Activated CD4-positive, alpha-beta T cell treated with anti-CD3 and anti-CD28 coated beads, Interleukin-2, amount 50 U/mL, for 4 hours (primary cell): Measurements from ENCODE around the gene ATP2A3.
"Not testable (repeated sequence)": the region's sequence is repeated elsewhere in the genome, so short reads cannot be mapped to it uniquely, and the experiment has no call there.

Experiments used
- DNase-seq, 2 experiments: peaks; one replicate each; pipeline ENCODE4 v3.0.0-alpha.2; 2020

The ATP2A3 gene

DNA sequence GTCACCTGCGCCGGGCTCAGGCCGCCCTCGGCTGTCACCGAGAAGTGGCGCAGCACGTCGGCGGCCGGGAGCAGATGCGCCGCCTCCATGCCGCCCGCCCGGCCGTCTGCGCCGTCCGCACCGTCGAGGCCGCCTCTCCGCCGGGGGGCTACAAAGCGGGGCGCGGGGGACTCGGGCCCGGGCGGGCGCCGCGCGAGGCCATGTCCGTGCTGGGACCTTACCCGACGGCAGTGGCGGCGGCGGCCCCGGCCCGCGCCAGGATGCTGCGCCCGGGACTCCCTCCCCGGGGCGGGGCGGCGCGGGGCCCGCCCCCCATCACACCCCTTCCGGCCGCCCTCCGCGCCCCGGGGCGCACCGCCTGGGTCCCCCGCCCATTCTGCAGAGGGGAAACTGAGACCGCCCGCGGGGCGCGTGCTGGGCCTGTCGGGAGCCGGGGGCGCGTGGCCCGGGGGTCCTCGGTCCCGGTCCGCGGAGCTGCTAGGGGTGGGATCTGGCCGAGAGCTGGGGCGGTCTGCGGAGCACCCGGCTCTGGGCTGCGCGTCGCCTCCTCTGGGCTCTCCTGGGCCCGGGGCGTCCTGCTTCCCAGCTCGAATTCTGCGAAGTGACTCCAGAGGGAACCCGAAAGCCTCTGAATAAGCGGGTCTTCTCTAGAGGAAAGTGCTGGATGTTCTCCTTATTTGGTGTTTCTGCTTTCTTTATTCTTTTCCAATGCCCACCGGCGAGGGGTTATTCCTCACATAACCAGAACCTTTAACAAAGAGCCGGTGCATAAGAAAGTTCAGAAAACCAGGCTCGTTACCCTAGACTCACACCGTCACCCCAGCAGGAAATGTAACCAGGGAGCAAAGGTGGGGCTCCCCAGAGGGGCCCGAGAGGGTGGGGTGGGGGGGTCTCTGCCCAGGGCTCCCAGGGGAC is at the start of gene ATP2A3:
Gene ATP2A3 (minus strand): TSS at position 235 of the 915 bp plus-strand sequence. CDS start 146 bp downstream, at position 89.
- peak; percentile 40 to 43 for DNase-seq

DNA sequence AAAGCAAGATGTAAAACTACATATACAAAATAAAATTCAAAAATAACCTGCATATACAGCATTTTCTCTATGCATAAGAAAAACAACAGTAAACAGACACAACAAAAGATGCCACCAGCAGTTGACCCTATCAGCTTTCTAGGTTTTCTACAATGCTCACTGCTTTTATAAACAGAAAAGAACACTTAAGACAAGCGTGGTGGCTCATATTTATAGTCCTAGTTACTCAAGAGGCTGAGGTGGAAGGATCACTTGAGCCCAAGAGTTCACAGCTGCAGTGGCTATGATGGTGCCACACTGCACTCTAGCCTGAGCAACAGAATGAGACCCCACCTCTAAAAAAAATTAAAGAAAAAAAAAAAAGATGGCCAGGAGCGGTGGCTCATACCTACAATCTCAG is 46.5 kb upstream of the ATP2A3 start:
- no peak for DNase-seq

DNA sequence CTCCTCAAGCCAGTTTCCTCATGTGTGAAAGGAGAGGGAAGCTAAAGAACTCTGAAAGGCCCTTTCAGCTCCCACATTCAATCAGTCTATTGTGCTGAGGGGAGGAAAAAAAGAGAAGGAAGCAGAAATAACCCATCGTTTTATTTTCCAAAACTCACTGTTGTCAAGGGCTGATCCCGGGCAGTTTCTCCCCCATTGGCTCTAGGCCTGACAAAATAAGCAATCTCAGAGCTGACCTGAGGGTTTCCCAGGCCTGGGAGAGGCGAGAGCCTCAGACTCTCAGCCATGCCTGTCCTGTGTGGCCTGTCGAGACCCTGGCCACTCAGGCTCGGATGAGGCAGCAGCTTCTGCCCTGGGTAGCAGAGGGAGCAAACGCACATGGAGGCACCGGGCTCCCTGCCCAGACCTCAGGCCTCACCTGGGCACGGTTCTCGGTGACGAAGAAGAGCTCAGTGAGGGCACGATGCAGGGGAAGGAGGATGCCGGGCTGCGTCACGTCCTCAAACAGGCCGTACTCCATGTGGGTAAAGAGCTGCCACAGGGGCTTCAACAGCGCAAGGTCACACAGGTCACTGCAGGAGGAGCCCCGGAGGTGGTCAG is 45.0 kb upstream of the ATP2A3 start:
- DNase-seq, result no peak

DNA sequence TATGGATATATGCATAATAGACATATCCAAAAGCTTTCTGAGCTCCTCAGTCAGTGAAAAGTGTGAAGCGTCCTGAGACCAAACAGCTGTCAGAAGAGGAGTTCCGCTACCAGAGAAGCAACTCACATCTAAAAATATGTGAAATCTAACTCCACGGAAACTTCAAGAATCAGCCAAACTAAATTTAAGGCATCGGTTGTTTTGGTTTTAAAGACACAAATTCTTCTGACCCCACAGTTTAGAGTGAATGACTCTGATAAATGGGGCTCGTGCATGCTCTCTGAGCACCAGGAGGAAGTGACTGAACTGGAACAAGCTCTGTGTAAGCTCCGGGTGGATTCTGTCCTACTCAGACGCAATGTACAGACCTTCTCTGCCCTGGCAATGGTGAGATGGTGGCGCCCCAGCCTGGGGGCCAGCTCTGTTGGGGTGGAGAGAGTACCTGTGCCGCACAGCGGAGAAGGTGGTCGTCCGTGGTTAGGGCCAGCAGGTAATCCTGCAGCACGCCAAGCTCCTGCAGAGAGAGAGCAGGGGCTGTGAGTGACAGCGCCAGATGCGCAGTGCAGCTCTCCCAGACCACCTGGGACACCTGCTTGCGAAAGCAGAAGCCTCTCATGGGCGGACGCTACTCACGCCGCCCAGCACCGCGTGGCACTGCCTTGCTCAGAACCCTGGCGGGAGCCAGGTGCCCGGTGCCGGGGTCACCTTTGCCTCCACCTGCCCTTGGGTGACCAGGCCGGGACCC is 44.4 kb upstream of the ATP2A3 start:
- no peak for DNase-seq

DNA sequence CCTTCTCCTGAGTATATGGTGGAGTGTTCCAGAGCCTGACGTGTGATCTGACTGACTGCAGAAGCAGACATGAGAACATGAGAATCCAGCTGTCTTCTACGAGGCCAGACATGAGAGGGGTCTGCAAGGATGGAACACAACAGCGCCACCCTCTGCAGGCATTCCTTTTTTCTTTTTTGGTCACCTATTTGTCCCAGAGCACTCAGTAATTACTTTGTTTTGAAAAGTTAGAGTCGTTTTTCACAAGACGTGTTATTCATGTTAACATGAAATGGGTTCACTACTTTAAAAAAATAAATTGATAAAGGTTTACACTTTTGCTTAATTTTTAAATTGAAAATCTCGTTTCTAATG is 43.8 kb upstream of the ATP2A3 start:
- no peak for DNase-seq

DNA sequence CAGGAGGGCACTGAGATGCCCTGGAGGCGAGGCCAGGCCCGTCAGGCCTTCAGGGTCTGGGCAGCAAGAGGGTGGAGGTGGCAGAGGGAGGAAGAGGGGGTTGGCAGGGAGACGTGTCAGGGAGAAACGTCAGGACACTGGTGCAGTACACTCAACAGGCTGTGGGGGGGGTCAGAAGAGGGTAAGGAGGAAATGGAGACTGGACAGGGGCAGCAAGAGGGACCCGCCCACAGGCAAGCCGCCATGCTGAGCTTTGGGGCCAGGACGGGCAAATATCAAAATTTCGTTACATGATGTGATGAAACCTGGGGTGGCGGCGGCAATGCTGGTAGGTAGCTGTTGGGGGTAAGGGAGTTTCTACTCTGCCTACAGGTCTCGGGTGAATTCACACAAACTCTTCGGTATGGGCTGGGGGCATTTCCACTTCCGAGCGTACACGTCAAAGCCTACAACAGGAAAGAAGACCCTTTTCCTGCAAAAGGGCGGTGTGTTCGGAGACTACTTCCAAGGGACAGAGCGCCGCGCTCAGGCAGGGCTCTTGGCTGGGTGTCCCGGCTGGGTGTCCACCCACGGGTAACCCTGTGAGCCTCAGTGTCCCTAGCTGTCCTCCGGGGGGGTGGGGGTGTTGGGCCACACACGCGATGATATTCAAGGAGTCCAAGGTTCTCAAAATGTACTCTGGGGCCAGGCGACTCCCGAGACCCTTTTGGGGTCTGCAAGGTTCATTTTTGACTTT is 43.3 kb upstream of the ATP2A3 start:
- DNase-seq, result no peak

DNA sequence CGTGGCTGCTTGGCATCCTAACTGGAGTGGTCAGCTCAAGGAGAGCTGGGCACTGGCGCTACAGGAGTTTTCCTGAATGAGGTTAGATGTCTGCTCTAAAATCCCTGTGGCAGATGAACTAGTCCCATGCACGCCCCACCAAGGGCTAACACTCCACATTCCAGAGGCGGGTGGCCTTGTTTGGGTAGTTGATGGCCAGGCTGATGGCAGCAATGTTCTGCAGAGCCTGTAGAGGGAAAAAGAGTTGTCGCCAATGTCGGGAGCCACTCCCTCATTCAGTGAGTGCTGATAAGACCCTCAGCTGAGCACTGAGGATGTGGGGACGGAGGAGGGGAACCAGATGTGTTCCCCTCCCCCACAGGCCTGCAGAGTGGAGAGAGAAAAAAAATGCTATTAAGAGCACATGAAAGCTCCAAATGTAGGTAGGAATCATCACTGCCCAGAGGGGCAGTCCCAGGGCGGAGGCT is 42.5 kb upstream of the ATP2A3 start:
- no peak for DNase-seq

DNA sequence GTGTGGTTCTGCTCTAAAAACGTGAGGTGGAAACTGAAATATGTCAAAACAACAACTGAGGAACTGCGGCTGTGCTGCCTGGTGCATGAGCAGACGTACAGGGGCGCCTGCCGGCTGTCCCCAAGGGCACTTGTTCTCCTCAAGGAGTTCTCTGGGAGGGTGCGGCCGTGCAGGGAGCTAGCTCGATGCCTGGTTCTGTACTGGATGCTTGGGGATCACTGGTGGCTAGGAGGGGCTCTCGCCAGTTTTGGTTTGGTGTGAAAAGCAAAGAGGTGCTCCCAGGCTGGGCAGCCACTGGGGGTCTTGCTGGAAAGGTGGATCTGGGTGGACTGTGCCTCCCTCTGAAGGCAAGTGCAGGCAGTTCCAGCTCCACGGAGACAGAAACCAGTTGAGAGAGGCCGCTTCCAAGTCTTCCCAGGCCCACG is 41.9 kb upstream of the ATP2A3 start:
- DNase-seq, result no peak

DNA sequence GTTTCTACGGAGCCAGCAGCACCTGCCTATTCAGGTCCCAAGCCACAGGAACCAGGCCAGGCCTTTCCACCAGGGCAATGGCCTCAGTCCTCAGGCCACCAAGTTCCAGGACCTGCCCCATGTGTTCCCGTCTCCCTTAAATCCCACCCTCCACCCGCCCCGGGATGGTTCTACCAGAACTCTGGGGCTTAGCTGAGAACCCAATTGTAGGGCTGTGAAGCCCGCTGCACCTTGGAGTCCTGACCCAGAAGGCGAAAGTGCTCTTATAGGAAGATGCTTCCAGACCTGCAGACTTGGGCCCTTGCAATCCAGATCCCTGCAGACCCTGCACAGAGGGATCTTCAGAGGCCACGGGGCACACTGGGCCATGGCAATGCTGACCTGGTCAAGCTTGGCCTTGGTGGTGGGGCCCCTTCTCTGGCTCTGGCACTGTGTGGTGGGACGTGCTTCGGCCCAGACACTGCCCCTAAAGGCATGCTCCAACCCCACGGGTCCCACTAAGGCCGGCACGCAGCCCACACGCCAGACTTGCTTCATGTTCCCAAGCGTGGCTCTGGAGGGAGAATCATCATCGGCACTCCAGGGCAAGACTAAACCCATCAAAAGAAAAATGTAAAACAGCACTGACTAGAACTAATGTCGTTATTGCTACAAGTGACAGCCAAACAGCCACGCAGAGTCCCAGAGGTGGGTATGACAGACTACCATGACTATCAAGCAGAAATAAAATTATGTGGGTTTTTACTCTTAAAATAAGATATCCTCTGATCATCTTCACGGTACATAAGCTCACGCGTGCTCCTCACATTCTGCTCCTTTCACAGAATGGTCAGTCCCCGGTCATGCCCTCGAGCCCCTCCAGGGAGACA is 41.3 kb upstream of the ATP2A3 start:
- no peak for DNase-seq

DNA sequence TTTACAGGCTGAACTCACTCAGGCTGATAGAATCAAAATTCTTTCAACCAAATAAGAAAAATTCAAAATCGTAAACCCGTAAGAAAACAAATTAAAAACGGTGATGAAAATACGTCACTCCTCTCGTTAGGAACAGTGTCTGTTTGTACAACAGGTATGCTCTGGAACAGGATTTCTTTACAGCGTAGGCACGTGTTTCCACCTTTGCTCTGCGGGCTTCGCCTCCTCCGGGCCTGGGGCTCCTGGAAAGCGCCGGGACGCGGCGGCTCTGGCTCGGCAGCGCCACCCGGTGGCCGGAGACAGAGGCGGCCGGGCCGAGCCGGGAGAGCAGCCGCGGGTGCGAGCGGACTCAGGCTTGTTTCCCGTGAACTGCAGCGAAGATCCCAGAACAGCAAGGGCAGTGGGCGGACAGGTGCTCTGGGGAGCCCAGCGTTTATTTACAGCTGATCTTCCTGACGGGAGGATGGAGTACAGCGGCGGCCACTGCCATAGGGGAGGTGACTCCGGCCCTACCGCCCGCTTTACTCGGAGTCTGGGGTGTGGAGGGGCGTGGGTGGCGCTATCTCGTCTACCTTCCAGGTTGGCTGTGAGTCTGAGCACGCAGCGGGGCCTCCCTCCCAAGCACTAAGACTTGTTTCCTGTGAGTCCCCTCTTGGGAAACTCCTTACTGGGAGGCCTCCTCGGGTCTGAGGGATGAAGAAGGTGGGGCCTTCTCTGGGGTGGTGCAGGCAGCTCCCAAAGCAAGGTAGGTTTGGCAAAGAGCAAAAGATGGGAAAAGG is 40.5 kb upstream of the ATP2A3 start:
- DNase-seq, result peak; percentile 33 to 37

DNA sequence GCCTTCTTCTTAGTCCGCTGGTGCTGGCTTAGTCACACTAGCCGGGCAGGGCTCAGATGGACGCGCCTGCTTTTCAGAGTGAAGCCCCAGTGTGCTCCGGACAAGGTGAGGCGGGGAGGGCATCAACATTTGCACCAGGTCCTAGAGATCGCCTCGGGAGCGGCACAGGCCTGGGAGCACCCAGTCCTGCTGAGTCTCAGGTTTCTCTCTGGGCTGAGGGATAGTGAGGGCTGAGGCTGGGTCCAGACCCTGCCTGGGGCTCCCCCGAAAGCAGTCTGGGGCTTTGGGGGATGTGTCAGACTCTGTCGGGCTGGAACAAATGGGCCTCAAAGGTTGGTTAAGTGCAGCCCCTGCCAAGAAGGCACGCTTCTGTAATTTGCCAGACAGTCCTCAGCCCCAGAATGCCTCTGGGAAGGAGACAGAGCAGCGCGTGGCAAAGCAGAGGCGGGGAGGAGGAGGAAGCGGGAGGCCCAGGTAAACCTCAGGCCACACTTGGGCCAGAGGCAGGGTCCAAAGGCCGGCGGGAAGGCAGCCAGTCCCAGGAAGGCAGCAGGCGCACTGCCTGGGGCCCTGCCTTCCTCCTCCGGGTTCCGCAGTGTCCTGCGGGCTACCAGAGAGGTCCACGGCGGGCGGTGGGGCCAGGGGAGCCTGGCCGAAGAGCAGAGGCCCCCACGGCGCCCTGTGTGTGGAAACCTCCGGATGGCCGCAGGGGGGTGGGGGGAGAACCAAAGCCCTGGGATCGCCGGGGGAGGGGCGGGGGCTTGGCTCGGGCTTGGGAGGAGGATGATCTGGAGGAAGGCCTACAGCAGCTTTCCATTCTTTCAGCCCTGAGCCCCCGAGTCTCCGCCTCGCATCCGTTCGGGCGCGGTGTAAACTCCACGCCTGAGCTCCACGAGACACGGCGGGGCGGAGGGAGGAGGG is 39.5 kb upstream of the ATP2A3 start:
- no peak for DNase-seq

DNA sequence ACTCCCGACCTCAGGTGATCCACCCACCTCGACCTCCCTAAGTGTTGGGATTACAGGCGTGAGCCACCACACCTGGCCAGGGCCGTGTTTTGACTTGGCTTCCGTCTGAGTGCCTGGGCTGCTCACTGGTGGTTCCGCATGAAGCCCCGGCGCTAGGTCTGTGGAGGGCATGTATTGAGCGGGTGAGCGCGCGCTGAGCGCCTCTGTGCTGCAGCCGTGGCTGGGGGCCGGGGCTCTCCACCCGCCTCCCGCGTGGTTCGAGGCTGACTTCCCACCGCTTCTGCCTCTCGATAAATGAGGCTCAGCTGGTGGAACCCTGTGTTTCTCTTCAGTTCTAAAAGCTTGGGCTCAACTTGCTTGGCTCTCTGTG is 38.9 kb upstream of the ATP2A3 start:
- DNase-seq, result no peak

DNA sequence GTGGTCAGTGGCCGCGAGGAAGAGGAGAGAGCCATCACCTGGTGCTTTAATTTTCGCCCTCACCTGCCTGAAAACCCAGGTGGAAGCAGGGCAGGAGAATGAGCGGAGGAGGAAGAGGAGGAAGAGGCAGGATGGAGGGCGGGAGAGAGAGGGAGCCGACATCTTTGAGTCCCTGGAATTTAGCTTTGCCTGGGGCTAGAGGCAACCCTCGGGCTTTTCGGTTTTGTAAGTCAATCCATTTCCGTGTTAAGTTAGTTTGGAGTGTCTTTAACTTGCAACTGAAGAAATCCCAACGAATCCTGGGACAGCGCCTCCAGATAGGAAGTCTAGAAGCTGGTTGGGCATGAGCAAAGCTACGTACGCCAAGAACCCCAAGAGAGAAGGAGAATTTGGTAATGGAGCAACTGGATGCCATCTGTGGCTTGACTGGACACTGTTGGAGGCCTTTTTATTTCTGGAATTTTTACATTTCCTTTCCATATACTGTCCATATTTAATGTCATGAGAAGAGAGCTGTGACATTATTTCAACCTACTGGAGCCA is 36.9 kb upstream of the ATP2A3 start:
- no peak for DNase-seq

DNA sequence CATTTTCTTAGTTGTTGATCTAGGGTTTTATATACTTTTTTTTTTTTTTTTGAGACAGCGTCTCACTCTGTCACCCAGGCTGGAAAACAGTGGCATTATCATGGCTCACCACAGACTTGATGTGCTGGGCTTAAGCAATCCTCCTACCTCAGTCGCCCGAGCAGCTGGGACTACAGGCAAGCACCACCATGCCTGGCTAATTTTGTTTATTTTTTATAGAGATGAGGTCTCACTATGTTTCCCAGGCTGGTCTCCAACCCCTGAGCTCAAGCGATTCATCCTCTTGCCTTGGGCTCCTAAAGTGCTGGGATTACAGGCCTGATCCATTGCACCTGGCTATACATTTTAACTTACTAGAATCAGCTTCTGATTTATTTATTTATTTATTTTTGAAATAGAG is 34.2 kb upstream of the ATP2A3 start:
- DNase-seq, result no peak

DNA sequence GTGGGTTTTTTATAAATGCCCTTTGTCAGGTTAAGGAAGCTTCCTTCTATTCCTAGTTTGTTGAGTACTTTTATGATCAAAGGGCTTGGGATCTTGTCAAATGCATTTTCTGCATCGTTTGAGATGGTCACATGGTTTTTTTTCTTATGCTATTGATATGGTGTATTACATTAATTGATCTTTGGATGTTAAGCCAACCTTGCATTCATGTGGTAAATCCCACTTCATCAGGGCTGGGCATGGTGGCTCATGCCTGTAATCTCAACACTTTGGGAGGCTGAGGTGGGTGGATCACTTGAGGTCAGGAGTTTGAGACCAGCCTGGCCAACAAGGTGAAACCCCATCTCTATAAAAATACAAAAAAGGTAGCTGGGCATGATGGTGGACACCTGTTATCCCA is 30.8 kb upstream of the ATP2A3 start:
- no peak for DNase-seq

DNA sequence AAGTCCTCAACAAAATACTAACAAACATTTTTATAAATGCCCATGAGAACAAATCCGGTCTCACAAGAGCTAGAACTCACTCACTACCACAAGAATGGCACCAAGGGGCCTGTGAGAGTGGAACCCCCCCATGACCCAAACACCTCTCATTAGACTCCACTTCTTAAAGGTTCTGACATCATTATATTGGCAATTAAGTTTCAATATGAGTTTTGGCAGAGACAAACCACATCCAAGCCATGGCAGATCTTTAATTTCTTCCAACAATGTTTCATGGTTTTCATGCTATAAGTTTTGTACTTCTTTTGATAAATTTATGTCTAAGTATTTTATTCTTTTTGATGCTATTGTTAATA is 30.0 kb upstream of the ATP2A3 start:
- DNase-seq, result no peak

DNA sequence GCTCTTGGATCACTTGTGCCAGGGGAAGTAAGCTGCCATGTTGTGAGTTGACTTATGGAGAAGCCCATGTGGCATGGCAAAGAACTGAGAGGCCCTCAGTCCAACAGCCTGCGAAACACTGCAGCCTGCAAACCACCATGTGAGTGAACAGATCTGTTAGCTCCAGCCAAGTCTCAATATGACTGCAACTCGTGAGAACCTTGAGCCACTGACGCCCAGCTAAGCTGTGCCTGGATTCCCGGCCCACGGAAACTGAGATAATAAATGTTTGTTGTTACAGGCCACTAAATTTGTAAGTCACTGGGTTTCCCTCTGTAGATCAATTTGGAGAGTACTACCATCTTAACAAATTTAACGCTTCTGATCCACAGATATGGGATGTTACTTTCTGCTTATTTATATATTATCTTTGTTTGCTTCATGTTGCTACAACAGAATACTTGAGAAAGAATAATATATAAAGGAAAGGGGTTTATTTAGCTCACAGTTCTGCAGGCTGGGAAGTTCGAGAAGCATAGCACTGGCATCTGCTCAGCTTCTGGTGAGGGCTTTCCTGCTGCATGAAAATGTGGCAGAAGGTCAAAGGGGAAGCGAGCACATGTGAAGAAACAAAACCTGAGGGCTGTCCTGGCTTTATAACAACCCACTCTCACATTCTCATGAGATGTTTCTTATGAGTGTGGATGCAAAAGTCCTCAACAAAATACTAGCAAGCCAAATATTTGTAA is 29.4 kb upstream of the ATP2A3 start:
- DNase-seq, result no peak

DNA sequence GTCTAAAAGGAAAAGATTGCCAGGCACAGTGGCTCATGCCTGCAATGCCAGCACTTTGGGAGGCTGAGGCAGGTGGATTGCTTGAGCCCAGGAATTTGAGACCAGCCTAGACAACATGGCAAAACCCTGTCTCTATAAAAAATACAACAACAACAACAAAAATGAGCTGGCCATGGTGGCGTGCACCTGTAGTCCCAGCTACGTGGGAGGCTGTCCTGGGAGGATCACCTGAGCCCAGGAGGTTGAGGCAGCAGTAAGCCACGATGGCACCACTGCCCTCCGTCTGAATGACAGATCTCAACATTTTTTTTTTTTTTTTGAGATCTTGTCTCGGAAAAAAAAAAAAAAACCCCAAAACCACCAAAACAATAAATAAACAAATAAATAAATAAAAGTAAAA is 28.1 kb upstream of the ATP2A3 start:
- no peak for DNase-seq

DNA sequence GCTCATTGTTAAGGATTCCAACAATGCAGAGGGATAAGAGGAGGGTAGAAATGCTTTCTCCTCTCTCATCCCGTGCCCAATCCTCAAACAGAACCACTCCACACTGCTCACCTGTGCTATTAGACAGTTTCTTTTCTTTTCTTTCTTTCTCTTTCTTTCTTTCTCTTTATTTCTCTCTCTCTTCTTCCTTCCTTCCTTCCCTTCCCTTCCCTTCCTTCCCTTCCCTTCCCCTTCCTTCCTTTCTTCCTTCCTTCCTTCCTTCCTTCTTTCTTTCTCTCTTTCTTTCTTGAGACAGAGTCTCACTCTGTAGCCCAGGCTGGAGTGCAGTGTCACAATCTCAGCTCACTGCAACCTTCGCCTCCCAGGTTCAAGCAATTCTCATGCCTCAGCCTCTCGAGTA is 27.5 kb upstream of the ATP2A3 start:
- not testable (repeated sequence) for DNase-seq
